Measurements from ENCODE around the gene RASSF7.
A peak's percentile ranks its signal among the peaks of the same experiment; 100 is the strongest.

Gene RASSF7

DNA sequence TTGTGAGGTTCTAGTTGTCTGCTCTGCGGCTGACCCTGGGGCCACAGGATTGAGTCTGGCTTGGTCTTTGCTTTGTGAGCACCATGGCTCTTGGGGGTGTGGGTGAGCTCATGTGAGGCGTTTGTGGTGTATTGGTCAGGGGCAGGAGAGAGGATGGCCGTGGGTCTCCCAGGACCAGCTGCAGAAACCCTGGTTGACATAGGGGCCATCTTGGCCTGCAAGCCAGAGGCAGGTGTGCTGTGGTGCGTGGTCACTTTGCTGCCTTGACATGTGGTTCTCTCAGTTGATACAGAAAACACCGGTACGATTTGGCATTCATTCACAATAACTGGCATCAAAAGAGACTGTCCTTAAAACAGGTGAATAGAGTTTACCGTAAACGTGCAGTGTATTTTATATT is 26.8 kb downstream of the RASSF7 start:
- DNase-seq: no peak

DNA sequence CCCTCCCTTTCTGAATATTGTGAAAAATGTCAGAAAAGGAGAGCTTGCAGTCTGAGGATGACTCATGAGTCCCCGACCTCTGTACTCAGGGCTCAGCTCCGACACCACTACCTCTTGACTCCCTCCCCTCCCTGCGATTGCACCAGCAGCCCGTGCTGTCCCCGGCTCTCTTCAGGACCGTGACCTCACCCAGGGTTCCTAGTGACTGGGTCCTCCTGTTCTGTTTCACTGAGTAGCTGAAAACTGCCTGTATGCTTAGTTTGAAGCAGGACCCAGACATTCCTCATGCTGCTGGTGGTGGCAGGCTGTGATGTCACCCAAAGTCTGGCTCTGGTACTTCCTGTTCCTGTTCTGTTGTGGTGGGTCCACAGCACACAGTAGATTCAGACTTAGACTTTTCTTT is 27.2 kb downstream of the RASSF7 start:
- DNase-seq: peak; percentile 87

DNA sequence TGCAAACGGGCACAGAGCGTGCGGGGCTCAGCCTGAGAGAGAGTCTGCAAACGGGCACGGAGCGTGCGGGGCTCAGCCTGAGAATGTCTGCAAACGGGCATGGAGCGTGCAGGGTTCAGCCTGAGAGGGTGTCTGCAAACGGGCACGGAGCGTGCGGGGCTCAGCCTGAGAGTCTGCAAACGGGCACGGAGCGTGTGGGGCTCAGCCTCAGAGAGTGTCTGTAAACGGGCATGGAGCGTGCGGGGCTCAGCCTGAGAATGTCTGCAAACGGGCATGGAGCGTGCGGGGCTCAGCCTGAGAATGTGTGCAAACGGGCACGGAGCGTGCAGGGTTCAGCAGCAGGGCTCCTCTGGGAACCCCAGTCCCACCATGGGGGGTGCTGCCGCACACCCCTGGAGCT is 29.0 kb downstream of the RASSF7 start:
- DNase-seq: no peak

DNA sequence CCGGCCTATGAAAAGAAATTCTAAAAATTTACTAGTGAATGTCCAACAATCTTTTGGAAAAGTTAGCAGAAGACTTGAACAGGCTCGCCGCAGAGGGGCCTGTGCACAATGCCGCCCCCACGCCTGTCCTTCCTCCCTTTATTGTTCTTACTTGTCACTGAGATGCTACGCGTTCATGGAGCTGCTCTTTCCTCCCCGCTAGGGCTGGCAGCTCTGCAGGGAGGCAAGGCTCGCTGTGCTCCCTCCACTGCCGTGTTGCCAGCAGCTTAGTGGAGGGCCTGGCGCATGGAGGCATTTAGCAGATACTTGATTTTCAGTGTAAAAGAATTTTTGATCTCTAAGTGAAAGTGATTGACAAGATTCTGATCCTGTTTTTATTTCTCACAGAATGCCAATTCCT is 30.2 kb downstream of the RASSF7 start:
- no peak for DNase-seq

DNA sequence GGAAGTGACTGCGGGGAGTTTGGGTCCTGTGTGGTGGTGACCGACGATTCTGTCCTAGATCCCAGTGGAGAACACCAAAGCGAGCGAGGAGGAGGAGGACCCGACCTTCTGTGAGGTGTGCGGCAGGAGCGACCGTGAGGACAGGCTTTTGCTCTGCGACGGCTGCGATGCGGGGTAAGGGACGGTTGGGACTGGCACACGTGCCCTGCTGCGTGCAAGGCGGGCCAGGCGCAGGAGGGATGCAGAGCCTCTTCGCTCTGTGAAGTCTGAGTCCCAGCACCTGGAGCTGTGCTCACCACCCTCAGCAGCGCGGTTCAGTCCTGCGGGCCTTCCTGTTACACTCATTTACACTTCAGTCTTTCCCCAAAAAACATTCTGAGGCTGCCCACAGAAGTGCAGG is 31.7 kb downstream of the RASSF7 start:
- no peak for DNase-seq

DNA sequence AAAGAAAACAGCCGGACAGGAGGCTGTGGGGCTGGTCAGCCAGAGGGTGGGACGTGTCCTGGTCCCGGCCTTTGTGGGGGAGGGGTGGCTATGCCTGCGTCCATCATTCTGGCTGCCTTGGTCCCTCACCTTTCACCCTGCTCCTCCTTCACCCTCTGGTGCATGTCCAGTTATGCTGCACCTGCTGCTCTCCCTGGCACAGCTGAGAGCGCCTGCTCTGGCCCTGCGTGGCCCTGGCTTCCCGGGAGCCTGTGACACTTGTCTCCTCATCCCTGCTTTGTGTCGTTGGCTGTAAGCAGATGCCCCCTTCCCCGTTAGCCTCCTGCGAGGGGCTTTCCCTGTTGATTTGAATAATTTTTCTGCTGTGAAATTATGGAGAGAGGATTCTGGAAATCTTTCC is 32.1 kb downstream of the RASSF7 start:
- DNase-seq: no peak

DNA sequence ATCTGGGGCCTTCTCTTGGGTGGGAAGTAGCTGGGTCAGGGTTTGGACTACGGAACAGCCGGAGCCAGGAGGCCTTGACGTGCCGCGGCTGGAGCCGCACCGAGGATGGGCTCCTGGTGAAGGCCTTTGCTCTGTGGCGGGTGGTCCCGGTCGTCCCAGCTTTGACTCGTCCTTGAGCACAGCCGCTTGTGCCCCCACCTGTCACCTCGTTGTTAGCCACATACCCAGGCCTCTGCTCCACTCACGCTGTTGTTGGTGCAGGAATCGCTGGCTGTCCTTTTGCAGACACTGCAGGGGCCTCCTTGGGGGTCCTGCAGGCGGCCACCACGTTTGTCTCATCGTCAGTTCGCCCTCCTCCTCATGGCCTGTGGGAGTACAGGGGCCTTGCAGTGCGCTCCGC is 32.6 kb downstream of the RASSF7 start:
- no peak for DNase-seq

DNA sequence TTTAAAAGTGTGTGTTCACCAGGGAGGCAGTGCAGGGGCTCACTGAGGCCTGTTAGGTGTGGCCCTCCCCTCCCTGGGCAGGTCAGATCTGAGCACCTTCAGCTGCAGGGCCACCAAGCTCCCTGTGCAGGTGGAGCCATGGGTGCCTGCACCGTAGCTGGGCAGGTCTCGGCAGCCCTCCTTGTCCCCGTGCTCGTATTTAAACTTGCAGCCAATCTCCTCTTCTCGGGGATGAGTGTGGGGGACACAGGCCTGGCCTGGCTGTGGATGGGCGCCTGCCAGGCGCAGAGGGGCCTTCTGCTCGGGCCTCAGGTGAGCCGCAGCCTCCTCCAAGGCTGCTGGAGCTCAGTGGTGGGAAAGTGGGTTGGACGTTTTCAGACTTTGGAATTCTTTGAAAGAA is 34.6 kb downstream of the RASSF7 start:
- DNase-seq: no peak

DNA sequence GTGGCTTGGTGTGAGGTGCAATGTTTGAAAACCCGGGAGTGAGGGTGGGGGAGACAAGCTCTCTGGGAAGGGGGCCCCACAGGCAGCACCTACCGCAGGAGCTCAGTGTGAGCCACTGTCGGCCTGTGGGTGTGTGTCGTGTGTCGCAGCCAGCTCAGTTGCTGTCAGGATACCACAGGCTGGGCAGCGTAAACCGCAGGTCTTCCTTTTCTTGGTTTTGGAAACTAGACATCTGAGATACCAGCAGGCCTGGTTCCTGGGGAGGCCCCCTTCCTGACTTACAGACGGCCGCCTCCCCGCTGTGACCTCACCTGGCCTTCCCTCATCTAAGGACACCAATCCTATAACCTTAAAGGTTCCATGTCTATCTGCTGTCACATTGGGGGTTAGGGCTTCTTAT is 35.6 kb downstream of the RASSF7 start:
- no peak for DNase-seq

DNA sequence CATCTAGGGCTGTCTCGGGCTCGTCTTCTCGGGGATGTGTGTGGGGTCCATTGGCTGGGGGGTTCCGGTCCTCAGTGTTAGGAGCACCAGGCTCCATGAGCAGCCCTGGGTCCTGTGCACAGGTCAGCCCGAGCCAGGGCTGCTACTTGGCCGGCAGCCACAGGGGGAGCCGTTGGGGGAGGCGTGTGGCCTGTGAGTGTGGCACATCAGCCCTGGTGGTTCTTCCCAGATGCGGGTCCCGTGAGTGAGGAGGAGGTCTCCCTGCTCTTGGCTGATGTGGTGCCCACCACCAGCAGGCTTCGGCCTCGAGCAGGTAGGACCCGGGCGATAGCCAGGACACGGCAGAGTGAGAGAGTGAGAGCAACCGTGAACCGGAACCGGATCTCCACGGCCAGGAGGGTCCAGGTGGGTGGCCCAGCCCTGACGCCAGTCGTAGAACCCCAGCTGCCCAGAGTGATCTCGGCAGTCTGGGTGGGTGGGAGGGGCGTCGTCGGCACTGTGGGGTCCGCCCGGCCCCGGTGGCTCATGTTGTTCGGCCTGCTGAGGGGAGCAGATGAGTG is 36.5 kb downstream of the RASSF7 start:
- no peak for DNase-seq

DNA sequence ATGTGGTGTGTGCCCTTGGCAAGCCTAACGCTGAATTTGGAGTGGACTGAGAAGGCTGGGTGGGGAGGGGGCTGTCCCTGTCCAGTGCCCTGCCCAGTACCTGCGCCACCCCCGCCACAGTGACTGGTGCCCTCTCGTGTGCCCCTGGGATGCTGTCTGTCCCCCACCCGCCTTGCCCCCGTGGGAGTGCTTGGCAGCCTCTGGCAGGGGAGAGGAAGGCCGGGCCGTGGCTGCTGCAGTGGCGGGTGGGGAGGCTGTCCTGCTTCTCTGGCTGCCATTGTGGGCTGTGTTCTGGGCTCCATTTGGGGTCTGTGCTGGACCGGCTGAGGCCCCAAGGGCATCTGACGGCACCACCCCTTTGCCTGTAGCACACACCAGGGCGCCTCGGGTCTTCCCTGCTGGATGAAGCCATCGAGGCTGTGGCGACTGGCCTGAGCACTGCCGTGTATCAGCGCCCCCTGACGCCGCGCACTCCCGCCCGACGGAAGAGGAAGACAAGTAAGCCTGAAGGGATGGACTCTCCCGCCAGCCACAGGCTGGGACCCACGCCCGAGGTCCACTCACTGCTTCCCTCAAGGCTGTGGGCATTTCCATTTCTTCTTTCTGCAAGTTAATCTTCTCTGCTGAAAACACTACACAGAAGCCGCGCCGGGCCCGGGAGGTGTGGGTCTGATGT is 37.4 kb downstream of the RASSF7 start:
- DNase-seq: no peak

DNA sequence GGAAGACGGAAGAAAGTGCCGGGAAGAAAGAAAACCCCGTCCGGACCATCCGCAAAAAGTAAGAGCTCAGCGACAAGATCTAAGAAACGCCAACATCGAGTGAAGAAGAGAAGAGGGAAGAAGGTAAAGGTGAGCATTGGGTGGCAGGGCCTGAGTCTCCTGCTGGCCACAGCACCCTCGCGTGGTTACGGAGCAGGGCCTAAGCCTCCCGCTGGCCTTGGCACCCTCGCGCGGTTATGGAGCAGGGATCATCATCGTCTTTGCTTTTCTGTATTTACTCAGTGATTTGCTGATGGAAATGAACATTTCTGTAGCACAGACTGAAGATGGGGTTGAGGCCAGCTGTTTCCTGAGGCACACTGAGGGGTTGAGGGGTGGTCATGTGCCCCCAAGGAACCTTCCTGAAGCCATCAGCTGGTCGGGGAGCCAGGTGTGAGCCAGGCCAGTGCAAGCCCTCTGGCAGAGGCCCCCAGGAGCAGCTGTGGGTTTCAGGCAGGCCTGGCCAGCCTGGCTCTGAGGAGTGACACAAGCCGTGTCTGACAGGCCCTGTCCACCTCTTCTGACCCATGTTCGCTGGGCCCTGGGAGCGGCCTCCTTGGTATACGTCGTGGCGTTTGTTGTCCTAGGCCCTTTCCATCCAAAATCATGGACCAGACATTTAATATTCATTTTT is 40.9 kb downstream of the RASSF7 start:
- no peak for DNase-seq

DNA sequence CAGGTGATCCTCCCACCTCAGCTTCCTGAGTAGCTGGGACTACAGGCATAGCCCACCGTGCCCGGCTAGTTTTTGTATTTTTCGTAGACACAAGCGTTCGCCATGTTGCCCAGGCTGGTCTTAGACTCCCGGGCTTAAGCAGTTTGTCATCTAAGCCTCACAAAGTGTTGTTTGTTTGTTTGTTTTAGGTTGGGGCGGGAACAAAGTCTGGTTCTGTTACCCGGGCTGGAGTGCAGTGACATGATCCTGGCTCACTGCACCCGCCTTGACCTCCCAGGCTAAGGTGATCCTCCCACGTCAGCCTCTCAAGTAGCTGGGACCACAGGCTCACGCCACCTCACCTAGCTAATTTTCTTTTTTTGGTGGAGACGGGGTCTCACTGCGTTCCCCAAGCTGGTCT is 42.4 kb downstream of the RASSF7 start:
- DNase-seq: no peak

DNA sequence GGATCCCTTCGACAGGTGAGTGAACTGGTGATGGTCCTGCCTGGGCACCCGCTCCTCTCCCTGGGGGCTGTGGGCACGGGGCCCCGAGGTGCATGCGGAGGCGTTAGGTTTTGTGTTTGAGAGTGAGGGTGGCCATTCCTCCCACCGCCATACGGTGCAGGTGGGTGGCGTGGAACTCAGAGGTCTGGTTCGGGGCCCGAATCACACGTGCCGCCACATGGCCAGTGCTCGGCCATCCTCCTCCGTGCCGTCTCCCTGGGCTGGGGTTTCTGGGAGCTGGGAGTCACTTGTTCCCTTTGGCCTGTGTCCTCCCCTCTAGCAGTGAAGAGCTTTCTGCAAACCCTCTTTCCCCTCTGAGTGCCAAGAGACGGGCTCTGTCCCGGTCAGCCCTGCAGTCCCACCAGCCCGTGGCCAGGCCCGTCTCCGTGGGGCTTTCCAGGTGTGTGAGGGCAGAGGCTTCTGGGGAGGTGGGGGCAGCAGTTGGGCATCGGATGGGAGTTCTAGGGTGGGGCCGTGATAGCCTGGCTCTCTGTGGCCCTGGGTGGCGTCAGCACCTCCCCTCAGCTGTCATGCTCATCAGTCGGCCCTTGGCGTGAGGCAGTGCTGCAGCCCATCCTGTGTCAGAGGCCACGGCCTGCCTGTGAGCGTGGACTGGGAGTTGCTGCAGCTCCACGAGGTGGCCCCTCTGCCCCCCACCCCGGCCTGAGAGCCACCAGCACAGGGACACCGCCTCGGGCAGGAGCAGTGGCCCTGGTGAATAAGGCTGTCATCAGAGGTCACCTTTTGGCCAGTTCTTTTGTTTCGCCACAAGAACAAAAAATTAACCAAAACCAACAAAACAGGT is 44.7 kb downstream of the RASSF7 start:
- no peak for DNase-seq

DNA sequence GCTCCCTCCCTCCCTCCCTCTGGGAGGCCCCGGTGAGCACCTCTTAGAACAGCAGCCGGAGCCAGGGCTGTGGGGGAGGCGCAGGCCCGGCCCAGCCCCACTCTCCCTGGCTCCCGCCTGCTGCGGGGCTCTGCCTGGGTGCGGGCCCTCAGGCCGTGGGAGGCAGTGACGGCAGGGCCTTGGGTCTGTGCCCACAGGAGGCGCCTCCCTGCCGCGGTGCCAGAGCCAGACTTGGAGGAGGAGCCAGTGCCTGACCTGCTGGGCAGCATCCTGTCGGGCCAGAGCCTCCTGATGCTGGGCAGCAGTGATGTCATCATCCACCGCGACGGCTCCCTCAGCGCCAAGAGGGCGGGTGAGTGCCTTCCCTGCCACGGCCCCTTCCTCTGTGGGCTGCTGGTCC is 45.5 kb downstream of the RASSF7 start:
- DNase-seq: no peak

DNA sequence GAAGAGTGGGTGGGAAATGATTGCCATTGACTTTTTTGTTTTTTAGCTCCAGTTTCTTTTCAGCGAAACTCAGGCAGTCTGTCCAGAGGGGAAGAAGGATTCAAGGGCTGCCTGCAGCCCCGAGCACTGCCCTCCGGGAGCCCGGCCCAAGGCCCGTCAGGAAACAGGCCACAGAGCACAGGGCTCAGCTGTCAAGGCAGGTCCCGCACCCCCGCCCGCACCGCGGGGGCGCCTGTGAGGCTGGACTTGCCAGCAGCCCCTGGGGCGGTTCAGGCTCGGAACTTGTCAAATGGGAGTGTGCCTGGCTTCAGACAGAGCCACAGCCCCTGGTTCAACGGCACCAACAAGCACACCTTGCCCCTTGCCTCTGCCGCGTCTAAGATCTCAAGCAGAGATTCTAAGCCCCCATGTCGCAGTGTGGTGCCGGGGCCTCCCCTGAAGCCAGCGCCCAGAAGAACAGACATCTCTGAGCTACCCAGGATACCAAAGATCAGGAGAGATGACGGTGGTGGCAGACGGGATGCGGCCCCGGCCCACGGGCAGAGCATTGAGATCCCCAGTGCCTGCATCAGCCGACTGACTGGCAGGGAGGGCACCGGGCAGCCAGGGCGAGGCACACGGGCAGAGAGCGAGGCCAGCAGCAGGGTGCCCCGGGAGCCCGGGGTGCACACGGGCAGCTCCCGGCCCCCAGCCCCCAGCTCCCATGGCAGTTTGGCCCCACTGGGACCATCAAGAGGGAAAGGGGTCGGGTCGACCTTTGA is 46.4 kb downstream of the RASSF7 start:
- DNase-seq: no peak

DNA sequence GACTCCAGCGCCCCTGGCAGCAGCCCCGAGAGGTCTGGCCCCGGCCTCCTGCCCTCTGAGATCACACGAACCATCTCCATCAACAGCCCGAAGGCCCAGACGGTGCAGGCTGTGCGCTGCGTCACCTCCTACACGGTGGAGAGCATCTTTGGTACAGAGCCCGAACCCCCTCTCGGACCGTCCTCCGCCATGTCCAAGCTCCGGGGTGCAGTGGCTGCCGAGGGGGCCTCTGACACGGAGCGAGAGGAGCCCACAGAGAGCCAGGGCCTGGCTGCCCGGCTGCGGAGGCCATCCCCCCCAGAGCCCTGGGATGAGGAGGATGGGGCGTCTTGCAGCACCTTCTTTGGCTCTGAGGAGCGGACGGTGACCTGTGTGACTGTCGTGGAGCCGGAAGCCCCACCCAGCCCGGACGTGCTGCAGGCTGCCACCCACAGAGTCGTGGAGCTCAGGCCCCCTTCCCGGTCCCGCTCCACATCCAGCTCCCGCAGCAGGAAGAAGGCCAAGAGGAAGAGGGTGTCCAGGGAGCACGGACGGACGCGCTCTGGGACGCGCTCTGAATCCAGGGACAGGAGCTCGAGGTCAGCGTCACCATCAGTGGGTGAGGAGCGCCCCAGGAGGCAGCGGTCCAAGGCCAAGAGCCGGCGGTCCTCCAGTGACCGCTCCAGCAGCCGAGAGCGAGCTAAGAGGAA is 47.3 kb downstream of the RASSF7 start:
- no peak for DNase-seq

DNA sequence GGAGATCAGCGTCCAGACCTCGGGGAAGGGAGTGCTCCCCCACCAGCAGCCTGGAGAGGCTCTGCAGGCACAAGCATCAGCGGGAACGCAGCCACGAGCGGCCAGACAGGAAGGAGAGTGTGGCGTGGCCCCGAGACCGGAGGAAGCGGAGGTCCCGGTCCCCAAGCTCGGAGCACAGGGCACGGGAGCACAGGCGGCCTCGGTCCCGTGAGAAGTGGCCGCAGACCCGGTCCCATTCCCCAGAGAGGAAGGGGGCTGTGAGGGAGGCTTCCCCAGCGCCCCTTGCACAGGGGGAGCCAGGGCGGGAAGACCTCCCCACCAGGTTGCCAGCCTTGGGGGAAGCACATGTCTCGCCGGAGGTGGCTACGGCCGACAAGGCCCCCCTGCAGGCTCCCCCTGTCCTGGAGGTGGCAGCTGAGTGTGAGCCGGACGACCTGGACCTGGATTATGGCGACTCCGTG is 48.1 kb downstream of the RASSF7 start:
- DNase-seq: no peak

DNA sequence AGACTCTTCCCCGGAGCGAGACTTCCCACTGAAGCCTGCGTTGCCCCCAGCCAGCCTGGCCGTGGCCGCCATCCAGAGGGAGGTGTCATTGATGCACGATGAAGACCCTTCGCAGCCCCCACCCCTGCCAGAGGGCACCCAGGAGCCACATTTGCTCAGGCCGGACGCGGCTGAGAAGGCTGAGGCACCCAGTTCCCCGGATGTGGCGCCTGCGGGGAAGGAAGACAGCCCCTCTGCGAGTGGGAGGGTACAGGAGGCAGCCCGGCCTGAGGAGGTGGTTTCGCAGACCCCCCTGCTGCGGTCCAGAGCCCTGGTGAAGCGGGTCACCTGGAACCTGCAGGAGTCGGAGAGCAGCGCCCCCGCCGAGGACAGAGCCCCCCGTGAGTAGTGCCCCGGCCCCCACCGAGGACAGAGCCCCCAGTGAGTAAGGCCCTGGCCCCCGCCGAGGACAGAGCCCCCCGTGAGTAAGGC is 48.6 kb downstream of the RASSF7 start:
- no peak for DNase-seq

DNA sequence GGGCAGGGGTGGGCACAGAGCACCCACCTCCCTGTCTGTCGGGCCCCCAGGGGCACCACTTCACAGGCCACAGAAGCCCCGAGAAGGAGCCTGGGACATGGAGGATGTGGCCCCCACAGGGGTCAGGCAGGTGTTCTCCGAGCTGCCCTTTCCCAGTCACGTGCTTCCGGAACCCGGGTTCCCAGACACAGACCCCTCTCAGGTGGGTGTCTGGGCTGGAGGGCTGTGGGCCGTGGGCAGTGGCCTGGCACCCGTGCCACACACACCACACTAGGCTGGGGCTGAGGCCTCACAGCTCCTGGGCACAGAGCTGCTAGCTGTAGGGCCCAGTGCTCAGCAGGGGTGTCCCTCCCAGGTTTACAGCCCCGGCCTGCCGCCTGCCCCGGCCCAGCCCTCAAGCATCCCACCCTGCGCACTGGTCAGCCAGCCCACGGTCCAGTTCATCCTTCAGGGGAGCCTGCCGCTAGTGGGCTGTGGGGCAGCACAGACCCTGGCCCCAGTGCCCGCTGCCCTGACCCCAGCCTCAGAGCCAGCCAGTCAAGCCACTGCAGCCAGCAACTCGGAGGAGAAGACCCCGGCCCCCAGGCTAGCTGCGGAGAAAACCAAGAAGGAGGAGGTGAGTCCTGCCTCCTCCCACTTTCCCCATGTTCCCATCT is 49.5 kb downstream of the RASSF7 start:
- DNase-seq: no peak

Measured in stimulated activated CD4-positive, alpha-beta T cell treated with anti-CD3 and anti-CD28 coated beads, Interleukin-1b, Interleukin-23, amount 100 ng/mL, for 48 hours (primary cell).